Stimulated activated CD4-positive, alpha-beta T cell treated with anti-CD3 and anti-CD28 coated beads, Interleukin-4, amount 100 ng/mL, for 1 hour (primary cell): ENCODE measurements around the gene CDK5RAP2.
"Not testable (repeated sequence)": the region's sequence is repeated elsewhere in the genome, so short reads cannot be mapped to it uniquely, and the experiment has no call there.

Experiments used
- DNase-seq: peaks from one replicate; pipeline ENCODE4 v3.0.0-alpha.2; 2020

CDK5RAP2 gene

DNA sequence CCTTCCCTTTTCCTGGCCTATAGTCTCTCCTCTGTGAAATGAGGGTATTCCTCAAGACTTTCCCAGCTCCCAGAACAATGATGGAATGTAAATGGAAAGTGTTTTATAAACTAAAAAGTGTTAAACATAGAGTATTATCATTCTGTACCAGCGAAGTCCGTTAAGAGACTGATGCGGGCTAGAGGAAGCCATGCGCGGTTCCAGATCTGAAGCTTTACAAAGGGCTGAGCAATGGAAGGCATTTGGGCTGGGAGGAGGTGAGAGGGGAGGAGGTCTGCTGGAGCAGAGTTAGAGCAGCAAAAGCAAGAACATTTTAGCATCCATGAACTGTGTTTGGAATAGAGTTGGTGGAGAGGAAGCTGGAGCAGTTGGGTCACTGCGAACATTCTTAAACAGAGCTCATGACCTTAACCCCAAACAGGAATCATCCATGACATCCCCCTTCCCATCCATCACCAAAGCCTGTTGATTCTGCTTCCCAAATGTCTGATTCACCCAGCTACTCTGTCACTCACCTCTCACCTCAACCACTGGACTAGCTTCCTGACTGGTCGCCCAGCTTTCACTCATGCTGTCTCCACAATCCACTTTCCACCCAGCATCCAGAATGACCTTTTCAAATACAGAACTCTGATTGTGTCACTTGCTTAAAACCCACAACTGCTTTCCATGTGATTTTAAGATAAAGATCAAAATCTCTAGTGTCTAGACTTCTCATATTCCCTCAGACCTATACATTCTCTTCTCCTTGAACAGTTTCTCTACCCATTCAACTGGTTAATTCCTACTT, 37.1 kb downstream of the CDK5RAP2 start:
- DNase-seq = no peak

DNA sequence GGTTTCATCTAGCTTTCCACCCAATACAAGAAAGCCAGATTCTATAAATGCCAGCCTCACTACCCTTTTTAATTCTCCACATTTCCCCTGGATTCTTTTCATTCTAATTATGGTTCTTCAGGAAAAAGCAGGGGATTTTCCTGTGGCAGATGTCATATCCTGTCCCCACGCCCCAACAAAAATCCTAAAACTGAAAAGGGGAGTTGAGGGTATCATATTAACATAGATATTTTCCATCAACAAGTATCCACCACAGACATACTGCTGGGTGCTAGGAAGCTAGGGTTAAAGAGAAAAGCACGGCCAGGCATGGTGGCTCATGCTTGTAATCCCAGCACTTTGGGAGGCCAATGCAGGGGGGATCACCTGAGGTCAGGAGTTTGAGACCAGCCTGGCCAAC, 38.0 kb downstream of the CDK5RAP2 start:
- DNase-seq = no peak

DNA sequence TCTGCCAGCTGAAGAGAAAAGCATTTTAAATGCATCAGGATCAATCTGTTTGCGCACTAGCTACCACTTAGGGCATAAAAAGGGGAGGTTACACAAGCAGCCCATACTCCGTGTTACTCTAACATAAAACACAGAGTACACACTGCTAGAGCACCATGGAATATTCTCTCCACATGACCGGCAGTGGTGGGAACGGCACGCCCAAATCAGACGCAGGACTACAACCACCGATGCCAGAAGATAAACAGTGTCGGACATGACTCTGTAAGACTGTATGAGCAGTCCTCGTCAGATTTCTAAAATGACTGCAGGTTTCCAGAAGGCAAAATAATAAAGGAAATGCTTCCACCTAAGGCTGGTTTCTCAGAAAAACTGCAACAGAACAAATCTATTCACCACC, 40.0 kb downstream of the CDK5RAP2 start:
- no peak for DNase-seq

DNA sequence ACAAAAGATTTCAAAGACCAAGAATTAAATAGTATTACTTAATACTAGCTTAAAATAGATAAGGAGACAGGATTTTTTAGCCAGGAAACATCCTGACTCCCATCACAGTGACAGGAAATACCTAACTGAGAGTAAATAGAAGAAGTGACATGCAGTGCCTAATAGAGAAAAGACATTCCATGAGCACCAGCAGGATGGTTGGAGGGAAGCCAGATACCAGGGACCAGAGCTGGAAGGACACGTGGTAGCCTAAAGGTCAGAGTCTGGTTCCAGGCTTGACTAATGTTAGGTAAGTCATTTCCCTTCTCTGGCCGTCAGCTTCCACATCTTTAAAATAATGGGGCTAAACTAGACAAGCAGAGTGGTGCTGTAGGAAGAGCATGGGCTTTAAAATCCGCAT, 41.6 kb downstream of the CDK5RAP2 start:
- no peak for DNase-seq

DNA sequence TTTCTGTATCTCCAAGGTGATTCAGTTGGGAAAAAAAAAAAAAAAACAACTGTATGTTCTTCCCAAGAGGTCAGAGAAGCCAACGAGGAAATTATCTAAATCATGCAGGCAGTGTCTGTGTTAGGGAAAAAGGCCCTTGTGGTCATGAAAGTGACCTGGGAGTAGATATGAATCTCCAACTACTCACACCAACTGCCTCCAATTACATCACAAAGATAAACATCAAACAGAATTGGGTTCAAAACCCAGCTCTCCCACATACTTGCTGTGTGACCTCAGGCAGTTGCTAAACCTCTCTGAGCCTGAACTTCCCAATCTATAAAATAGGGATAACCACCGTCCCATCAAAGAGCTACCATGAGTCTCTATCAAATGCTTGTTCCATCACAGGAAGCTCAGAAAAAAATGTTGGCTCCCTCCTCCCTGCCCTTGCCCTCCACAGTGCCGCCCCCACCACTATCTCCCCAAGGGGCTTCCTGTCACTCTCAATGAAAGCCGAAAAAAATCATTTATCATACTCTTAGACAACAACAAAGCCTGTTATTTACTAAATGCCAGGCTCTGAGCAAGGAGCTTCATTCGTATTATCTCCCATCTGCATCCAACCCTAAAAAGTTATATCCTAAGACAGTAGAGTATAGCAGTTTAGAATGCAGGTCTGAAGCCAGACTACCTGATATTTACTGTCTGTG, 42.9 kb downstream of the CDK5RAP2 start:
- DNase-seq = no peak

DNA sequence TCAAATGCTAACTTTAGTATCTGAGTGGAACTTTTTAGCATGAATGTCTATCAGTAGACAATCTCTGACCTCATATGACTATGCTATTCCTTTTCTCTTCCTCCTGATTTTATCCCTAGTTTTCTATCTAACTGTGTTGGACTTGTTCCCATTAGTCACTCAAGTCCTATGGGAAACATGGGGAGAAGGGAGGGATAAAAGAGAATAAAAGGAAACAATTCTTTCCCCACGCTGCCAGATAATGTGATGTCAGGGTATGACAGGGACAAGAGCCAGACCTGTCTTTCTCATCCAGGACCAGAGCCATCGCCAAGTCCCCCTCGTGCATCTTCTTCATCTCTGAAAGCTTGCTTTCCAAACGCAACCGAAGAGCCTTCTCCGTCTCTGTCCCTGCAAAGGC, 43.9 kb downstream of the CDK5RAP2 start:
- no peak for DNase-seq

DNA sequence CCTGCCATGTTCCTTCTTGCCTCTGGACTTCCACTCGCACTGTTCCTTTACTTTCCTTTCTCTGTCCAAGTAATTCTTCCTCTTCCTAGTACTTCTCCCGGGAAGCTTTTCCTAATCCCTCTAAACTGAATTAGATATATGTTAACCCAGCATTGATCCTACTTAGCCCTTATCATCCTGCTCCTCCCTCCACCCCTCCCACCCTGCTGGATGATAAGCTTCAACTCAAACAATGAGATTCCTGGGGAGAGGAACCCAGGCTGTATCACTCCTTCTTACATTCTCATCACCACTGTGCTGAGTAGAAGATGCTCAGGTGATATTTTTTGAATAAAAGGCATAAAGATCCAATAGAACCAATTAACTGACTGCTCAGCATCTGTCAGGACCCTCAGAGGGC, 45.7 kb downstream of the CDK5RAP2 start:
- no peak for DNase-seq

DNA sequence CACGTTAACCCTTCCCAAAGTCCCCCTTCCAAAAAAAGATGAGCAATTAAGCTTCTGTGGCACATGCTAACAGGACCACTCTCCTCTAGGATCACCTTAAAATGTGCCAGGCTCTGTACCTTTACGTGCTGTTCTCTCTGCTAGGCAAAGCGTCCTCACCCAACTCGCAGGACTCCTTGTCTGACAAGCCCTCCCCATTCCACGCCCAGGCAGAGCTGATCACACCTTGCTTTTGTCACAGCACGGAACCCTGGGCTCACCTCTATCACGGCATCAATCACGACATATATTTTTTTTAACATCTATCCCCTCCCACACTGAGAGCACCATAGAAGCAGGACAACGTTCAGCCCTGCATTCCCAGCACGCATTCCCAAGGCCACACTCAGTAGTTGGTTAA, 47.1 kb downstream of the CDK5RAP2 start:
- DNase-seq = no peak

DNA sequence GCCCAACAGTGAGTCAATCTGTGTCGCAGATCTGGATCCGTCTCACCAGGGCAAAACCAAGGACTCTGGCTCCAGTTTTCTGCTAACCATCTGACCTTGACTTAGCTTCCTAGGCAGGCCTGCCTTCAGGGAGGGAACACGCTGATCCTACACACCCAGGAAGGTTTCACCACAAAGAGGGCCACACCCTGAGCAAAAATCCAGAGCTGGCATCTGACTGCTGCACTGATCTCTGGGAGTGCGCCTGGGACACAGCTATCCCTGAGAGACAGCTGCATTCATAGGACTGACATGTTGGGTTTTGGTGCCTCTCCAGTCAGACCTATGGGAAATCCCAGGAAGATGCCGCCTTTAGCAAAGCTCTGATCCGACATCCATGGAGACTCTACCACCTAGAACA, 47.5 kb downstream of the CDK5RAP2 start:
- no peak for DNase-seq

DNA sequence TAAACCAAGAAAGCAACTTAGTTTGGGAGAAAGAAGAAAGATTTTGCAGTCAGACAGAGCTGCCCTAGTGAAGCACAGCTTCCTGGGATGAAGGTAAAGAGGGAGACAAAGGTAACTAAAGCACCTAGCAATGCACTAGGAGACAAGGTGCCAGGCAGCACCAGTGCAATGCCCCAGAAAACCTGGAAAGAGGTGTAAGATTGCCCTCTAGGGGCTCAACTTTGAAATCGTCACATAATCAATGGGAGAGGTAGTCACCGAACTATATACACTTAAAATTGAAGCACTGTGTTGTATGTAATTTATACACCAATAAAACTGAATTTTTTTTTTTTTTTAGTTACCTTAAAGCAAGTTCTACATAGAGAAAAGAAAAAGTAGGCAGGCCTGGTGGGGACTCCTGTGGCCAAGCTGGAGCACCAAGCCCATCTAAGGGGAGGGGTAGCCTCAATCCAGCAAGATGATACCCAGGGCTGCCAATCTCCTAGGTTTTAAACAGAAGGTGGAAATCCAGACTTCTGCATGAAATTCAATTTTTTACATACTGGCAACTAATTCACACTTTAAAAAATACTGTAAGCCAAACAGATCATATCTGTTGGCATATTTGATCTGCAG, 48.2 kb downstream of the CDK5RAP2 start:
- DNase-seq = no peak

DNA sequence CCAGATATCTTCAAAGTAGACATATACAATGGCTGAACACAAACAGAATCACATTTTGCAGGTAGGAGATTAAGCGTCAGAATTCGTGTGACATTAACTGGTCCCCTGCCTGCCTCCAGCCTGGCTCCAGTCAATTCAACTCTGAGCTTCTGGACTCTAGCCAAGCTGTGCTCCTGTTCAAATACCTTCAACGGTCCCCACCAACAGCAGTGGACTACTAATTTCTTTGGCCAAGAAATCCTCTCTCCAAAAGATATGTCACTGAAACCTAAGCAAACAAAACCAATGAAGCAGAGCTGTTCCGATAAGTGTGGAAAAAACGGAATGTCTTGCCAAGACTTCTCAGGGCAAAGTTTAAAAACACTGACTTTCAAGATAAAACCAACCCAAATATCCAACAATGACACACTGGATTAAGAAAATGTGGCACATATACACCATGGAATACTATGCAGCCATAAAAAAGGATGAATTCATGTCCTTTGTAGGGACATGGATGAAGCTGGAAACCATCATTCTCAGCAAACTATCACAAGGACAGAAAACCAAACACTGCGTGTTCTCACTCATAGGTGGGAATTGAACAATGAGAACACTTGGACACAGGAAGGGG, 49.6 kb downstream of the CDK5RAP2 start:
- DNase-seq = not testable (repeated sequence)

DNA sequence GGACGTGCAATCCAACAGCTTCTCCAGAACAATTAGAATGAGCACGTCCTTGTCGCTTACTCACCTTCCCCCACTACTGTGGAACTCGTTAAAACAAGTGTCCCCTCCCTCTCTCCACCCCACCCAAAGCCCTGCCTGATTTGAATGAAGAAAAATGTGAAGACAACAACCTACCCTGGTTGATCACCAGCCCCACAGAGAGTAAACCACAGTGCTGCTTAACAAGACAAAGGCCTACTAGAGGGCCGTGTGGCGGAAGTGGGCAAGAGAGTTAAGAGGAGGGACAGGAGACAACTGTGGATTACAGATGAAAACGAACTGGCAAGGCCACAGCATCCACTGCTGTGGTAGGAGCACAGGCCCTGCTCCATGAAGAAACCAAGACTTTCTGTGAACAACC, 51.1 kb downstream of the CDK5RAP2 start:
- no peak for DNase-seq

DNA sequence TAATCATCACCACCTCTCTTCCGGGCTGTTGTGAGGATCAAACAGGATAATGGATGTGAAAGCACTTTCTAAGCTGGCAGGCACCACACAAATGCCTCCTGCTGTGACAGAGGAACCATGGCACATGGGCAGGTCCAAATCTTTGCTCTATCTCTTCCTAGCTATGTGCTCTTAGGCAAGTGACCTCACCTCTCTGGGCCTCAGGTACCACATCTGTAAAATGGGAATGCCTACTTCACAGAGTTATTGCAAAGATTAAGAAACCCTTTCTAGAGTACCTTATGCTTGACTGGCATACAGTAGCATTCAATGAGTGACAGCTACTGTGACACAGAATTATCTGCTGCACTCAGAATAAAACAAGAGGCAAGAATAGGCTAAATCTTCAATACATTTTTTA, 51.6 kb downstream of the CDK5RAP2 start:
- no peak for DNase-seq

DNA sequence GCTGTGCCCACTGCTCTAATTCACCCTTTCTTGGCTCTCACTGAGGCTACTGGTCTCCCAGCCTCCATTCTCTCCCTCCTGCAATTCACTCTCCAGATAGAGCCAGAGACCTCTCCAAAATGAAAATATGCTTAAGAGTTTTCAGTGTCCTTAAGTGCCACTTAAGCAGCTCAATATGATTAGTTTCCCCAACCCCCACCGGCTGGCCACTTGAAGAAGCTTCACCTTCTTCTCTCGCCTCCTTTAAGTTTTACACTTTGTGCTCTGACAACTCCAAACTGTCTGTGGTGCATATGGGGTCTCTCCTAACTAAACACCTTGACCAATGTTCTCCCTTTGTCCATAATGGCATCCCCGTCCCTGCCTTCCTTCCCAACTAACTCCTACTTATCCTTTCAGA, 53.4 kb downstream of the CDK5RAP2 start:
- DNase-seq = no peak

DNA sequence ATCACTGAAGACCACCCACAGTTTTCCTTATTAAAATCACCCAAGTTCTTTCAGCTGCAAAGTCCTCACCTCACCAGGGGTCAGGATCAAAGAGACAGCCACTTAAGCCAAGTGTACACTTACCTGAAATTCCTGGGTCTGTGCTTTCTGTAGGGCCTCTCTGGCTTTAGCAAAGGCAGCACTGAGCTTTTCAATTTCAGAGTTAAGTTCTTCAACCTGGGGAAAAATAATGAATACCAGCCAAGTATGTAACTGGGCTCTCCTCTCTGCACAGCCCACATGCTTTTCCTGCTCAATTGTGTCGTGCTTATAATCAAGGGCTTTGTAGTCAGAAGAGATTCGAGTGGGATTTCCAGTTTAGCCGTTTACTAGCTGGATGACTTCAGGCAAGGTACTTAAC, 55.1 kb downstream of the CDK5RAP2 start:
- no peak for DNase-seq

DNA sequence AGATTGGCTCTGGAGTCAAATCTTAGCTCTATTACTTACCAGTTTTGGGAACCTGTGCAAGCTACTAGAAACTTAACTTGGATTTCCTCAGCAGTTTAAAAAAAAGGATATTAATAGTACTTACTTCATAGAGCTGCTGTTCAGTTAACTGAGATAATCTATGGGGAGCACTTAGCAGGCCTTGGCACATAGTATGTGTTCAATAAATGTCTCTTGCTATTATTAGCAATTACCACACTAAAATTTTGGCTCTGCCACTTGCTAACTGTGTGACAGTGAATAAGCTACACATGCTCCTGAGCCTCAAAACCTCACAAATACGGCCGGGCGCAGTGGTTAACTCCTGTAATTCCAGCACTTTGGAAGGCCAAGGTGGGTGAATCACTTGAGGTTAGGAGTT, 55.9 kb downstream of the CDK5RAP2 start:
- DNase-seq = no peak

DNA sequence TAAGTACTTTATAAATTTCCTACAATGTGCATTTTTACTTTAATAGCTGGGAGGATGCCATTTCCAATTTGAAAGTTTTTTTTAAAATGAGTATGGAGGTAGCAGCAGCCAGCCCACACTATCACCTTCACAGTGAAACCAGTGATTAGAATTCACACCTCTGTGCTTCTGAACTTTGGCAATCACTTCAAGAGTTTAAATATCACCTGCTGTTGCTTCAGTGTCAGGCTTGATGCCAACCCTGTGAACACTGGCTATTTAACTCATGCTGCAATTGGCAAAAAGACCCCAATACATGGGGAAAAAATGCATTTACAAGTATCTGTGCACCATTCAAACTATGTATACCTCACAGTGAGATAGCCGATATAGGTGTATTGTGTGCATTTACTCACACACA, 57.4 kb downstream of the CDK5RAP2 start:
- no peak for DNase-seq

DNA sequence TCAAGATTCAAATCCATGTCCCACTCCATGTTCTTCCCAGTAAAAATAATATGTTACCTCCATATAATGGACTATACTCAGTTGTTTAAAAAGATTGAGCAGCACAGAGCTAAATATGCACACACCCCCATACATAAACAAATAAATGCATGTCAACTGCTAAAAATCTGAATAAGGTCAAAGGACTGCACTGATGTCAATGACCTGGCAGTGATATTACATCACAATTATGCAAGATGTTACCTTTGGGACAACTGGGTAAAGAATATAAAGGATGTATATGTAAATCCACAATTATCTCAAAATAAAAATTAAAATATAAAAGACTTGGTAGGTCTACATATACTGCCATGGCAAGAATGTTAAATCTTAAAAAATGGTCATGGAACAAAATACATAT, 57.9 kb downstream of the CDK5RAP2 start:
- no peak for DNase-seq

DNA sequence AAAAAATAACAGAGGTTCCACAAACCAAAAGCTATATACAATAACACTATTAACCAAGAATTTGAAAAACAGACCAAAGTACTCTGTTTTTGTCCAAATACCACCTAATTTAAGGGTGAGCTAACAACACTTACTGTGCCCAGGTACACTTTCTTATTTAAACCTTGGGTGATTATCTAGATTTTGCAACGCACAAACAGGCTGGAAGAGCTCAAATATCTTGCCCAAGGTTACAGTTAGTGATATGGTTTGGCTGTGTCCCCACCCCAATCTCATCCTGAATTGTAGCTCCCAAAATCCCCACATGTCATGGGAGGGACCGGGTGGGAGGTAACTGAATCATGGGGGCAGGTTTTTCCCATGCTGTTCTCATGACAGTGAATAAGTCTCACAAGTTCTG, 58.9 kb downstream of the CDK5RAP2 start:
- no peak for DNase-seq

DNA sequence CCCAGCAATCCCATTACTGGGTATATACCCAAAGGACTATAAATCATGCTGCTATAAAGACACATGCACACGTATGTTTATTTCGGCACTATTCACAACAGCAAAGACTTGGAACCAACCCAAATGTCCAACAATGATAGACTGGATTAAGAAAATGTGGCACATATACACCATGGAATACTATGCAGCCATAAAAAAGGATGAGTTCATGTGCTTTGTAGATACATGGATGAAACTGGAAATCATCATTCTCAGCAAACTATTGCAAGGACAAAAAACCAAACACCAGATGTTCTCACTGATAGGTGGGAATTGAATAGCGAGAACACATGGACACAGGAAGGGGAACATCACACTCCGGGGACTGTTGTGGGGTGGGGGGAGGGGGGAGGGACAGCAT, 64.0 kb downstream of the CDK5RAP2 start:
- not testable (repeated sequence) for DNase-seq

DNA sequence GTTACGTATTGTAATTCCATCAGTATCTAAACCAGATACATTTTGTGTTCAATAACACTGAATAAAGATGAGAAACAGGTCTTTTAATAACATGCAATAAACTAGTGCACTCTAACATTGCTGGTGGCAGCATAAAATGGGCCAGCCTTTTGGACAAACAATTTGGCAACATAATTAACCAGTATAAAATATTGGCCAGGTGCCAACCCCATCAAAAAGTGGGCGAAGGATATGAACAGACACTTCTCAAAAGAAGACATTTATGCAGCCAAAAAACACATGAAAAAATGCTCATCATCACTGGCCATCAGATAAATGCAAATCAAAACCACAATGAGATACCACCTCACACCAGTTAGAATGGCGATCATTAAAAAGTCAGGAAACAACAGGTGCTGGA, 64.5 kb downstream of the CDK5RAP2 start:
- DNase-seq = not testable (repeated sequence)

DNA sequence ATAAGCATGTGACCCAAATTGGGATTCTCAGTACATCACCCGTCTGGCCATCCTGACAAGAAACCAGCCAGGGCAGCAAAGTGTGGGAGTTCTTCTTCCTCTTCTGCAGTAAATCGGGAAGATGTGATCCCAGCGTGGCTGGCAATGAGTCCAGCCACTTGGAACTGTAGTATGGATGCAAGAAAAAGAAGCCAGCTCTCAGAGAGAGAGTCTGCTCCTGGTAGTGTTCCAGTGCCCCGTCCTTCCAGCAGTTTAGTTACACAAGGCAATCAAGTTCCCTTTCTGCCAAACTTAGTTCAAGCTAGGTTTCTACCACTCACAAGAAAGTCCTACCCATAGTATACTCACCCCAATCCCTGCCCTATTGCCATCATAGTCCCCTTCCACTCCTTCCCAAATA, 65.6 kb downstream of the CDK5RAP2 start:
- no peak for DNase-seq

DNA sequence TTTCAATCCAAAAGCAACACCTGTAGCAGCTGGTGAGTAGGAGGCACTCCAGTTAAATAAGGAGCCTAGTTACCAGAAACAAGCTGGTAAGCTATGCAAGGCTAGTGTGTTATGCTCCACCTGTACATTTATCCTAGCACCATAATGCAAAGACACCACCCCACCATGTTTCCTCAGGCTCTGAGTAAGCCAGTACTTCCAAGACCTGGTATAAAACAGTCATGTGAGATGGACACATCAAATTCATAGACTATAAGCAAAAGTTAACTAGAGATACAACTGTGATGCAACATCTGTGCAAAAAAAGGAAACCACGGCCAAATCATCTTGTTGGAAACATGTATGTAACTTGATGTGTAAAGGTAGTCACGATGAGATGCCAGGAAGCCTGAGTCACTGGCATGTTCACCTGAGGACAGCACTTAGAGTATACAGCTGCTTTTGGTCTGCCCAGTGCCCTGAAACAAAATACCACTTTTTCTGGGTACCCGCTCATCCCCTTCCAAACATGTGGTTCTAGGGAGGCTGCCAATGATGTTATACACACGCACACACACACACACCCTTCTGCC, 66.1 kb downstream of the CDK5RAP2 start:
- no peak for DNase-seq

DNA sequence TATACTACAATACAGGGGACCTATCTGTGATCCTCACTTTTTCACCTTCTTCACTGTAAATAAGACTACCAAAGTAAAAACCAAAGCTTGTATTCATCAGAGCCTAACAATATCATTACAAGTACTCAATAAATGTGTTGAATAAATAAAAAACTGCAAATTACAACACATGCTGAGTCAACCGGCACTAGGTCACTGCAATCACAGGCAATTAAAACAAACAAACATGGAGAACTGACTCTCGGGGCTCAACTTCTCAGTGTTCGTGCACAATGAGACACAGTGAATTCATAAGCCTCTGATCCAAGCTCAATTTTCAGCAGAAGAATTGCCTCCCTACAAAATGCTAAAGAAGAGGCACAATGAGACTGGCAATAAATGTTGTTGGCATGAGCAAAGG, 69.2 kb downstream of the CDK5RAP2 start:
- no peak for DNase-seq
